SK-N-SH (cell line): ENCODE data around the gene PUM1. TPM values are rescaled to one million over a fixed set of nuclear protein-coding genes. Genes with fewer than 3 reads are reported as not detected.
A peak's percentile ranks its signal among the peaks of the same experiment; 100 is the strongest.
"Not testable (repeated sequence)": the region's sequence is repeated elsewhere in the genome, so short reads cannot be mapped to it uniquely, and the experiment has no call there.

Experiments
- CTCF ChIA-PET: fragments of 300-600, 350-600 bp; formaldehyde crosslinking; extraction: SDS; loops from one replicate; lab custom pipeline; 2021; lab: Yijun Ruan, JAX
- POLR2A ChIA-PET: fragments of 350-600 bp; sonication (Branson Sonifier 250); formaldehyde crosslinking; extraction: SDS; loops from one replicate; lab custom pipeline; 2020; ENCODE audit warnings: antibody characterized with exemption, inconsistent platforms; lab: Yijun Ruan, JAX
- DNase-seq: peaks from one replicate; pipeline ENCODE4 v3.0.0; 2012
- H2AFZ ChIP-seq: fragments of 200-600 bp; sonication (generic); 2 replicates; pipeline ENCODE4 v1.8.1; 2016; ENCODE audit warnings: antibody characterized with exemption, mild to moderate bottlenecking, low read depth
- H3F3A ChIP-seq: fragments of 200-600 bp; sonication (generic); replicated peaks from 2 replicates; pipeline ENCODE3; 2016; ENCODE audit warnings: antibody characterized with exemption, mild to moderate bottlenecking; ENCODE audit not compliant: insufficient read depth
- H3K27ac ChIP-seq, 2 experiments: fragments of 200-500 bp in 1 of 2; fragments of 200-600 bp in 1 of 2; sonication (Bioruptor generic) in 1 of 2; sonication (generic), shearing (Covaris generic) in 1 of 2; 2 replicates each; pipeline versions ENCODE4 v1.5.1 to v1.6.1; 2014 to 2016; ENCODE audit warnings: low read depth in 2 of 2, inconsistent platforms in 1 of 2, low read length in 1 of 2, mild to moderate bottlenecking in 1 of 2, mixed read lengths in 1 of 2
- H3K27me3 ChIP-seq: fragments of 200-600 bp; sonication (generic), shearing (Covaris generic); 2 replicates; pipeline ENCODE4 v1.6.1; 2016; ENCODE audit warnings: mixed run types; ENCODE audit not compliant: insufficient read depth
- H3K36me3 ChIP-seq, 2 experiments: fragments of 200-500 bp in 1 of 2; fragments of 200-600 bp in 1 of 2; sonication (Bioruptor generic) in 1 of 2; sonication (generic) in 1 of 2; replicated peaks in 1 of 2; 2 replicates each; pipeline versions ENCODE3 to v1.5.1; 2014 to 2016; ENCODE audit warnings: low read length in 1 of 2, mild to moderate bottlenecking in 1 of 2; ENCODE audit not compliant: insufficient read depth in 2 of 2, control insufficient read depth in 1 of 2
- H3K4me1 ChIP-seq, 2 experiments: fragments of 200-500 bp in 1 of 2; fragments of 200-600 bp in 1 of 2; sonication (Bioruptor generic) in 1 of 2; sonication (generic), shearing (Covaris generic) in 1 of 2; 2 replicates each; pipeline versions ENCODE4 v1.5.1 to v1.6.1; 2014 to 2016; ENCODE audit warnings: low read depth in 1 of 2, low read length in 1 of 2, mixed run types in 1 of 2; ENCODE audit not compliant: insufficient read depth in 2 of 2, control insufficient read depth in 1 of 2
- H3K4me2 ChIP-seq: fragments of 200-600 bp; sonication (generic), shearing (Covaris generic); 2 replicates; pipeline ENCODE4 v1.6.1; 2017; ENCODE audit warnings: mixed run types
- H3K4me3 ChIP-seq, 2 experiments: fragments of 200-500 bp in 1 of 2; fragments of 200-600 bp in 1 of 2; sonication (Bioruptor generic) in 1 of 2; sonication (generic), shearing (Covaris generic) in 1 of 2; 2 replicates each; pipeline versions ENCODE4 v1.5.1 to v1.8.1; 2014 to 2016; ENCODE audit warnings: low read depth in 2 of 2, inconsistent platforms in 1 of 2, low read length in 1 of 2, mild to moderate bottlenecking in 1 of 2, mixed read lengths in 1 of 2, moderate library complexity in 1 of 2
- H3K79me2 ChIP-seq: fragments of 200-600 bp; sonication (generic); 2 replicates; pipeline ENCODE4 v1.8.1; 2017; ENCODE audit warnings: mild to moderate bottlenecking; ENCODE audit not compliant: insufficient read depth
- H3K9ac ChIP-seq: fragments of 200-600 bp; sonication (generic); 2 replicates; pipeline ENCODE4 v1.6.1; 2017; ENCODE audit warnings: mixed run types
- H3K9me2 ChIP-seq: fragments of 200-600 bp; sonication (generic); 2 replicates; pipeline ENCODE4 v1.6.1; 2017; ENCODE audit warnings: mixed run types
- H3K9me3 ChIP-seq: fragments of 200-600 bp; sonication (generic); 2 replicates; pipeline ENCODE4 v1.6.1; 2017; ENCODE audit warnings: mixed run types, mild to moderate bottlenecking, moderate library complexity
- H4K20me1 ChIP-seq: fragments of 200-600 bp; sonication (generic); 2 replicates; pipeline ENCODE4 v1.6.1; 2017; ENCODE audit warnings: mild to moderate bottlenecking, mixed run types; ENCODE audit not compliant: insufficient read depth
- CHD2 ChIP-seq: fragments of 150-350 bp; IDR thresholded peaks from 2 replicates; pipeline ENCODE4 v1.6.1; 2018; ENCODE audit warnings: low read length; ENCODE audit not compliant: partially characterized antibody
- EP300 ChIP-seq, 2 experiments: IDR thresholded peaks; 2 replicates each; pipeline versions ENCODE4 v1.4.0 to v1.6.1; 2012; ENCODE audit warnings: borderline replicate concordance in 1 of 2, low read depth in 1 of 2, low read length in 1 of 2
- EZH2phosphoT487 ChIP-seq: fragments of 200-600 bp; sonication (generic); IDR thresholded peaks from 2 replicates; pipeline ENCODE4 v1.6.1; 2017; ENCODE audit warnings: low read depth, mixed run types, mild to moderate bottlenecking, antibody characterized with exemption, moderate library complexity, borderline replicate concordance
- FOSL2 ChIP-seq: IDR thresholded peaks from 2 replicates; pipeline ENCODE4 v1.4.0; 2012; ENCODE audit warnings: low read depth, mild to moderate bottlenecking, moderate library complexity, borderline replicate concordance
- FOXJ3 ChIP-seq: sonication (generic); formaldehyde crosslinking; IDR thresholded peaks from 2 replicates; pipeline ENCODE4 v1.5.1; 2020; ENCODE audit warnings: mild to moderate bottlenecking, missing genetic modification reagents
- GABPA ChIP-seq: IDR thresholded peaks from 2 replicates; pipeline ENCODE4 v1.4.0; 2012; ENCODE audit warnings: low read depth, mild to moderate bottlenecking
- GATA2 ChIP-seq: sonication (generic); formaldehyde crosslinking; IDR thresholded peaks from 2 replicates; pipeline ENCODE4 v1.5.0; 2020; ENCODE audit warnings: mild to moderate bottlenecking, missing genetic modification reagents
- MEF2A ChIP-seq: IDR thresholded peaks from 2 replicates; pipeline ENCODE4 v1.4.0; 2012; ENCODE audit warnings: low read depth, borderline replicate concordance
- NRF1 ChIP-seq: IDR thresholded peaks from 2 replicates; pipeline ENCODE4 v1.6.1; 2012; ENCODE audit warnings: low read depth, mild to moderate bottlenecking, low read length
- PBX3 ChIP-seq: IDR thresholded peaks from 2 replicates; pipeline ENCODE4; 2012
- POLR2AphosphoS5 ChIP-seq: IDR thresholded peaks from 2 replicates; pipeline ENCODE4 v1.6.1; 2012; ENCODE audit warnings: low read depth, low read length
- RAD21 ChIP-seq: IDR thresholded peaks from 2 replicates; pipeline ENCODE4 v1.6.1; 2012; ENCODE audit warnings: mild to moderate bottlenecking, low read length
- RXRA ChIP-seq: IDR thresholded peaks from 2 replicates; pipeline ENCODE4 v1.4.0; 2012; ENCODE audit warnings: low read depth, mild to moderate bottlenecking, borderline replicate concordance
- TAF1 ChIP-seq: IDR thresholded peaks from 2 replicates; pipeline ENCODE4 v1.6.1; 2012; ENCODE audit warnings: low read depth, mild to moderate bottlenecking, low read length, moderate library complexity, borderline replicate concordance
- WGBS: methylation state at CpG from one replicate; pipeline ENCODE4 v1.1.6; 2017; ENCODE audit warnings: low lambda C conversion rate; 5-methylcytosine and 5-hydroxymethylcytosine counted together
- polyA plus RNA-seq, 3 experiments: library from polyadenylated mRNA; depleted of rRNA; stranded (reverse); fragments of >200 nt; gene quantifications; 2 replicates each; pipeline ENCODE4 v1.2.3, GENCODE V29; 2012
- TF ChIP-seq, protein P1 (sequence below): fragments of 150-350 bp; IDR thresholded peaks from 2 replicates; pipeline ENCODE4 v1.6.1; 2017; ENCODE audit warnings: antibody characterized with exemption, low read length, low read depth, borderline replicate concordance
- TF ChIP-seq, protein P2 (sequence below): IDR thresholded peaks from 2 replicates; pipeline ENCODE4 v1.4.0; 2012; ENCODE audit warnings: low read depth, borderline replicate concordance

The PUM1 gene
- polyA plus RNA-seq, 1 of the 3 experiments (the other 2 are of a cell fraction) = 66.7 TPM

DNA sequence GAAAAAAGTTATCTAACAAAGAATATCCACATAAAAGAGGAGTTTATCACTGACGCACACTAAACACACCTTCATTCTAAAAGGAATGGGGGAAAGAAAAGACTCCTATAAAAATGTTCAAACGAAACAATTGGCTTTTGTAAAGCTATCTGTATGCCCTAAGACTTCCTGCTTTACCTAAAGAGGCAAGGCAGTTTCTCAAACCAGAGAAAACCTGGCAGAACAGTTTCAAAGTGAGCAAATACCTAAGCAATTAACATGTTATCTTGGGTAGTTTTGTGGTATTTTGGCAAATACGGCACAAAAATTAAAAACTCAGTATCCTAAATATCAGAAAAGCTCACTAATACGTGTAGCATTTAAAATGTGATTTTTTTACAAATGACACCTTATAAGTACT, 1.9 kb downstream of the PUM1 start:
- H3K27me3 ChIP-seq = no peaks in the 10 kb centered on the region
- no peak for DNase-seq
- ChIA-PET CTCF (interaction anchor here (0.8 kb wide), 1 partner anchor 10 kb away, joined by 3 read pairs; no protein-coding TSS in a partner anchor), POLR2A (no interaction called here)
- H3K4me2 ChIP-seq = peak overlapping the region; percentile 66
- no peaks in the 10 kb centered on the region for H3K9me2 ChIP-seq
- peaks cover 55% of the 10 kb centered on the region for H4K20me1 ChIP-seq
- H3K9ac ChIP-seq = peak overlapping the region; percentile 94
- H3K4me1 ChIP-seq = peaks cover 0 to 7% of the 10 kb centered on the region in 2 experiments; a peak in 2 of 4 replicates
- H3K79me2 ChIP-seq = peaks cover 68% of the 10 kb centered on the region
- H3K36me3 ChIP-seq = peaks cover 3 to 14% of the 10 kb centered on the region in 2 experiments
- no peak for TF ChIP-seq GABPA
- no peak for TF ChIP-seq RAD21
- TF ChIP-seq, protein P1, sequence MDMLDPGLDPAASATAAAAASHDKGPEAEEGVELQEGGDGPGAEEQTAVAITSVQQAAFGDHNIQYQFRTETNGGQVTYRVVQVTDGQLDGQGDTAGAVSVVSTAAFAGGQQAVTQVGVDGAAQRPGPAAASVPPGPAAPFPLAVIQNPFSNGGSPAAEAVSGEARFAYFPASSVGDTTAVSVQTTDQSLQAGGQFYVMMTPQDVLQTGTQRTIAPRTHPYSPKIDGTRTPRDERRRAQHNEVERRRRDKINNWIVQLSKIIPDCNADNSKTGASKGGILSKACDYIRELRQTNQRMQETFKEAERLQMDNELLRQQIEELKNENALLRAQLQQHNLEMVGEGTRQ = no peak
- WGBS = 21% methylated on average over 4 of the region's 4 CpGs
- H3K27ac ChIP-seq = peak overlapping the region in 1 of 2 experiments; percentile 95; a peak in 2 of 4 replicates
- H3K9me3 ChIP-seq = no peaks in the 10 kb centered on the region
- H3K4me3 ChIP-seq = peak overlapping the region; percentile 79 to 86
- H2AFZ ChIP-seq = no peak overlapping the region
- peaks cover 4% of the 10 kb centered on the region for H3F3A ChIP-seq

- Histone ChIP-seq H3K27ac (peak overlapping the region in 1 of 2 experiments; percentile 95; a peak in 1 of 4 replicates), H4K20me1 (peaks cover 62% of the 10 kb centered on the region), H2AFZ (no peak overlapping the region), H3K9ac (peak overlapping the region; percentile 94), H3F3A (peaks cover 4% of the 10 kb centered on the region), H3K4me3 (peak overlapping the region; percentile 79 to 86), H3K79me2 (peaks cover 75% of the 10 kb centered on the region), H3K9me3 (no peaks in the 10 kb centered on the region), H3K4me1 (peaks cover 0 to 7% of the 10 kb centered on the region in 2 experiments; a peak in 2 of 4 replicates), H3K4me2 (peak overlapping the region; percentile 66), H3K27me3 (no peaks in the 10 kb centered on the region), H3K36me3 (peaks cover 5 to 21% of the 10 kb centered on the region in 2 experiments), H3K9me2 (no peaks in the 10 kb centered on the region)
- ChIA-PET POLR2A (no interaction called here), CTCF (no interaction called here)
- TF ChIP-seq POLR2AphosphoS5 (no peak), PBX3 (no peak), EZH2phosphoT487 (no peak), EP300 (IDR thresholded peaks at IDR 0.05; ENCODE audit: borderline replicate concordance in 1 of 2, low read depth in 1 of 2, low read length in 1 of 2) (no peak), CHD2 (no peak), TAF1 (no peak), NRF1 (no peak), RXRA (no peak), FOXJ3 (CRISPR knock-in tag) (no peak), MEF2A (no peak), FOSL2 (no peak), GATA2 (CRISPR knock-in tag) (no peak)
- TF ChIP-seq, protein P1 = no peak
- TF ChIP-seq, protein P2, sequence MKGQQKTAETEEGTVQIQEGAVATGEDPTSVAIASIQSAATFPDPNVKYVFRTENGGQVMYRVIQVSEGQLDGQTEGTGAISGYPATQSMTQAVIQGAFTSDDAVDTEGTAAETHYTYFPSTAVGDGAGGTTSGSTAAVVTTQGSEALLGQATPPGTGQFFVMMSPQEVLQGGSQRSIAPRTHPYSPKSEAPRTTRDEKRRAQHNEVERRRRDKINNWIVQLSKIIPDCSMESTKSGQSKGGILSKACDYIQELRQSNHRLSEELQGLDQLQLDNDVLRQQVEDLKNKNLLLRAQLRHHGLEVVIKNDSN = no peak
- no peak for DNase-seq
- WGBS = 83% methylated on average over 4 of the region's 4 CpGs
These were observed 2.6 kb downstream of the PUM1 start for GRCh38 chr1:31062867-31063380.

GRCh38 chr1:31062162-31062866, 3.2 kb downstream of the PUM1 start:
- H3F3A ChIP-seq, H3K9me2 ChIP-seq, H3K27me3 ChIP-seq, DNase-seq, POLR2A ChIA-PET, H2AFZ ChIP-seq, H3K4me1 ChIP-seq, H3K4me3 ChIP-seq, H3K27ac ChIP-seq, H3K9me3 ChIP-seq, H3K9ac ChIP-seq: not testable (repeated sequence)
- Histone ChIP-seq H4K20me1 (peaks cover 68% of the 10 kb centered on the region), H3K4me2 (peak overlapping the region; percentile 66), H3K36me3 (peaks cover 10 to 25% of the 10 kb centered on the region in 2 experiments), H3K79me2 (peaks cover 81% of the 10 kb centered on the region)
- WGBS = 76% methylated on average over 14 of the region's 14 CpGs
- CTCF ChIA-PET = interaction anchor here (1.4 kb wide), 1 partner anchor 64 kb away, joined by 3 read pairs; no protein-coding TSS in a partner anchor
